ENCODE results near the gene SAAL1. TPM values are rescaled to one million over a fixed set of nuclear protein-coding genes. Genes with fewer than 3 reads are reported as not detected.

Gene SAAL1
- total RNA-seq, 1 experiment from 2014 or later, result 41.2 TPM

DNA sequence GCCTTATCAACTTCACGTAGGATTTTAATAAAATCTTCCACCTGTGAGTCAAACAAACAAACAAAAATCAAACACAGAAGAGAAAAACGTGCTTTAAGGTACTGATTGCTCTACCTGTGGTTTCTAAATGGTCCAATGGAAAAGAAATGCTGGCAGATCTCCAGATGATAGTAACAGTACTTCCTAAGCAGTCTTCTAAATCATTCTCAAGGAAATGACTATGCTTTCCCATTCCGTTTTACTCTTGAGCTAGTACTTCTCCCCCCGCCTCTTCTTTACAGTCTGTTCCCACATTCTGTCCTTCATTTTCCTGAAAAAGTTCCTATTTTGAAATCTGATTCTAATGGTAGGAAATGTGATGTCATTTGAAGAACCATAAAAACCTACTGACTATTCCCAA, 25.4 kb downstream of the SAAL1 start:
- ATAC-seq, result no peak

DNA sequence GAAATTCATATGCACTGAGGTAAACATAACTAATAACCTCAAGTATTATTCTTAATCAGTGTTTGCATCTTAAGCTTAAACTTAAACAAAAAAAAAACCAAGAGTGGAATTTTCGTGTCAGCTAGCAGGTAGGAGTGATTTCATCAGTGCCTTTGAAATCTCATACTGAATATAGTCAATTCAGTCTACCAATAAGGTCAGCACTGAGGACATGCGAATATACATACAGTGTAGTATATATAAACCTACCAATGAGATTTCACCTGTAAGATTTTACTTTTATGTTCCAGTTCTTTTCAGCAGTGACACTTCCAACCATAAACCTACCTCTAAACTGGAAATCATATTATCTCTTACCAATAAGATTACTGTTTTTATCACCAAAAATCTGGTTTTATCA, 27.0 kb downstream of the SAAL1 start:
- ATAC-seq (no peak), DNase-seq (ENCODE audit: low read depth, low spot score) (no peak)
- no peaks in the 10 kb centered on the region for H3K79me2 ChIP-seq (ENCODE audit: insufficient read depth, low read length)
- POLR2A ChIA-PET, result no interaction called here
- no peak overlapping the region for H3K27ac ChIP-seq (ENCODE audit: low read depth, low read length)
- intact Hi-C loops (cut with micrococcal nuclease), result no loop called here
- H3K36me3 ChIP-seq (ENCODE audit: control insufficient read depth in 1 of 2, insufficient read depth in 2 of 2, low read length in 2 of 2), result peaks cover 21% of the 10 kb centered on the region in 2 experiments; a peak in 3 of 4 replicates
- H3K4me2 ChIP-seq (ENCODE audit: low read length), result no peak overlapping the region
- TF ChIP-seq ZFX (IDR thresholded peaks at IDR 0.05) (no peak), ZNF274 (IDR thresholded peaks at IDR 0.05; ENCODE audit: low read depth, low read length) (no peak), ELF1 (IDR thresholded peaks at IDR 0.05; ENCODE audit: borderline replicate concordance, low read depth) (no peak), EZH2 (IDR thresholded peaks at IDR 0.05) (no peak), EGR1 (IDR thresholded peaks at IDR 0.05; ENCODE audit: low read depth) (no peak), SP1 (IDR thresholded peaks at IDR 0.05; ENCODE audit: low read depth) (no peak)
- no peaks in the 10 kb centered on the region for H3K9me3 ChIP-seq (ENCODE audit: control insufficient read depth in 1 of 2, insufficient read depth in 1 of 2, low read depth in 1 of 2, low read length in 2 of 2)
- H3K27me3 ChIP-seq (ENCODE audit: insufficient read depth, low read length), result no peaks in the 10 kb centered on the region
- H3K9ac ChIP-seq (ENCODE audit: low read length), result no peak overlapping the region
- no peaks in the 10 kb centered on the region for H3K9me2 ChIP-seq (ENCODE audit: insufficient read depth)
- BruUV-seq (replicated peaks), result no TSS peak
- no peaks in the 10 kb centered on the region; the same call in 1 of the 2 replicates for H4K20me1 ChIP-seq (ENCODE audit: insufficient read depth)
- H2AFZ ChIP-seq (ENCODE audit: low read depth, low read length, poor library complexity, severe bottlenecking), result no peak overlapping the region
- CTCF ChIA-PET, result no interaction called here
- no peak overlapping the region for H3K4me3 ChIP-seq (replicated peaks in 1 of 2; ENCODE audit: low read depth in 1 of 2, low read length in 2 of 2)
- RAD21 ChIA-PET (ENCODE audit: low non-redundant PET in 1 of 2, low total read pairs in 2 of 2, uncharacterized antibody in 2 of 2, unreplicated experiment in 2 of 2), result no interaction called here
- H3K4me1 ChIP-seq (ENCODE audit: control insufficient read depth in 1 of 2, insufficient read depth in 2 of 2, low read length in 2 of 2), result no peaks in the 10 kb centered on the region

More for the DNA sequence above, 25.4 kb downstream of the SAAL1 start:
- Histone ChIP-seq H3K4me2 (ENCODE audit: low read length) (no peak overlapping the region), H3K4me3 (replicated peaks in 1 of 2; ENCODE audit: low read depth in 1 of 2, low read length in 2 of 2) (no peak overlapping the region), H3K4me1 (ENCODE audit: control insufficient read depth in 1 of 2, insufficient read depth in 2 of 2, low read length in 2 of 2) (no peaks in the 10 kb centered on the region), H3K27ac (ENCODE audit: low read depth, low read length) (no peak overlapping the region), H4K20me1 (ENCODE audit: insufficient read depth) (no peaks in the 10 kb centered on the region; the same call in 1 of the 2 replicates), H3K79me2 (ENCODE audit: insufficient read depth, low read length) (no peaks in the 10 kb centered on the region), H3K9ac (ENCODE audit: low read length) (no peak overlapping the region), H3K9me3 (ENCODE audit: control insufficient read depth in 1 of 2, insufficient read depth in 1 of 2, low read depth in 1 of 2, low read length in 2 of 2) (no peaks in the 10 kb centered on the region), H3K9me2 (ENCODE audit: insufficient read depth) (no peaks in the 10 kb centered on the region), H2AFZ (ENCODE audit: low read depth, low read length, poor library complexity, severe bottlenecking) (no peak overlapping the region), H3K27me3 (ENCODE audit: insufficient read depth, low read length) (no peaks in the 10 kb centered on the region), H3K36me3 (ENCODE audit: control insufficient read depth in 1 of 2, insufficient read depth in 2 of 2, low read length in 2 of 2) (peaks cover 25 to 27% of the 10 kb centered on the region in 2 experiments; a peak in 3 of 4 replicates)
- BruUV-seq (replicated peaks), result no TSS peak
- ChIA-PET POLR2A (no interaction called here), RAD21 (ENCODE audit: low non-redundant PET in 1 of 2, low total read pairs in 2 of 2, uncharacterized antibody in 2 of 2, unreplicated experiment in 2 of 2) (no interaction called here), CTCF (no interaction called here)
- intact Hi-C loops (cut with micrococcal nuclease), result no loop called here
- no peak for DNase-seq (ENCODE audit: low read depth, low spot score)
- no peak for TF ChIP-seq SIN3A (IDR thresholded peaks at IDR 0.05; ENCODE audit: low read depth)
- TF ChIP-seq, protein P1, sequence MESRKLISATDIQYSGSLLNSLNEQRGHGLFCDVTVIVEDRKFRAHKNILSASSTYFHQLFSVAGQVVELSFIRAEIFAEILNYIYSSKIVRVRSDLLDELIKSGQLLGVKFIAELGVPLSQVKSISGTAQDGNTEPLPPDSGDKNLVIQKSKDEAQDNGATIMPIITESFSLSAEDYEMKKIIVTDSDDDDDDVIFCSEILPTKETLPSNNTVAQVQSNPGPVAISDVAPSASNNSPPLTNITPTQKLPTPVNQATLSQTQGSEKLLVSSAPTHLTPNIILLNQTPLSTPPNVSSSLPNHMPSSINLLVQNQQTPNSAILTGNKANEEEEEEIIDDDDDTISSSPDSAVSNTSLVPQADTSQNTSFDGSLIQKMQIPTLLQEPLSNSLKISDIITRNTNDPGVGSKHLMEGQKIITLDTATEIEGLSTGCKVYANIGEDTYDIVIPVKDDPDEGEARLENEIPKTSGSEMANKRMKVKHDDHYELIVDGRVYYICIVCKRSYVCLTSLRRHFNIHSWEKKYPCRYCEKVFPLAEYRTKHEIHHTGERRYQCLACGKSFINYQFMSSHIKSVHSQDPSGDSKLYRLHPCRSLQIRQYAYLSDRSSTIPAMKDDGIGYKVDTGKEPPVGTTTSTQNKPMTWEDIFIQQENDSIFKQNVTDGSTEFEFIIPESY (IDR thresholded peaks at IDR 0.05; ENCODE audit: extremely low read depth, insufficient replicate concordance, low read length), result no peak

Data from HCT116 (cell line).